Activated B cell treated with CpG ODN at 0.5 μM for 24 hours (primary cell): ENCODE data around the gene KCNN1. TPM values are rescaled to one million over a fixed set of nuclear protein-coding genes. Genes with fewer than 3 reads are reported as not detected.

Experiments
- ATAC-seq: fragments of 200-7000 bp; cut with Tn5 transposase; one replicate; pipeline ENCODE4 v1.10.0; 2021; ENCODE audit warnings: low read depth, mild to moderate bottlenecking, moderate library complexity
- CTCF ChIA-PET: fragments of 350-600 bp; sonication (Branson Sonifier 250); formaldehyde crosslinking; loops from one replicate; lab custom pipeline; 2021; ENCODE audit warnings: antibody characterized with exemption; lab: Charles Lee
- POLR2A ChIA-PET: fragments of 350-600 bp; sonication (Branson Sonifier 250); formaldehyde crosslinking; loops from one replicate; lab custom pipeline; 2021; ENCODE audit warnings: antibody characterized with exemption; lab: Charles Lee
- DNase-seq: peaks from one replicate; pipeline ENCODE4 v3.0.0; 2022
- H3K27ac Mint-ChIP-seq: one replicate; pipeline ENCODE4 v1.8.0; 2020; ENCODE audit warnings: mixed read lengths
- H3K27me3 Mint-ChIP-seq: one replicate; pipeline ENCODE4 v1.8.0; 2021; ENCODE audit warnings: mixed read lengths
- H3K36me3 Mint-ChIP-seq: one replicate; pipeline ENCODE4 v1.8.0; 2021; ENCODE audit warnings: low read depth, mixed read lengths
- H3K4me1 Mint-ChIP-seq: one replicate; pipeline ENCODE4 v1.8.0; 2021; ENCODE audit warnings: mixed read lengths
- H3K4me3 Mint-ChIP-seq: one replicate; pipeline ENCODE4 v1.8.0; 2020; ENCODE audit warnings: mild to moderate bottlenecking, mixed read lengths
- H3K9me3 Mint-ChIP-seq: one replicate; pipeline ENCODE4 v1.8.0; 2020; ENCODE audit warnings: mixed read lengths
- CTCF ChIP-seq: fragments of 200-600 bp; IDR thresholded peaks from one replicate; pipeline ENCODE4 v1.8.0; 2022; ENCODE audit warnings: antibody characterized with exemption, mild to moderate bottlenecking
- intact Hi-C: fragments of 100-400 bp; cut with micrococcal nuclease; formaldehyde crosslinking; loops from one replicate; pipeline ENCODE4 v1.15.1; 2024
- total RNA-seq: library from RNA; stranded (reverse); gene quantifications from 2 replicates; pipeline ENCODE4 v1.2.3, GENCODE V29; 2022

KCNN1 gene
- total RNA-seq, 1 donor from 2014 or later: not detected

DNA sequence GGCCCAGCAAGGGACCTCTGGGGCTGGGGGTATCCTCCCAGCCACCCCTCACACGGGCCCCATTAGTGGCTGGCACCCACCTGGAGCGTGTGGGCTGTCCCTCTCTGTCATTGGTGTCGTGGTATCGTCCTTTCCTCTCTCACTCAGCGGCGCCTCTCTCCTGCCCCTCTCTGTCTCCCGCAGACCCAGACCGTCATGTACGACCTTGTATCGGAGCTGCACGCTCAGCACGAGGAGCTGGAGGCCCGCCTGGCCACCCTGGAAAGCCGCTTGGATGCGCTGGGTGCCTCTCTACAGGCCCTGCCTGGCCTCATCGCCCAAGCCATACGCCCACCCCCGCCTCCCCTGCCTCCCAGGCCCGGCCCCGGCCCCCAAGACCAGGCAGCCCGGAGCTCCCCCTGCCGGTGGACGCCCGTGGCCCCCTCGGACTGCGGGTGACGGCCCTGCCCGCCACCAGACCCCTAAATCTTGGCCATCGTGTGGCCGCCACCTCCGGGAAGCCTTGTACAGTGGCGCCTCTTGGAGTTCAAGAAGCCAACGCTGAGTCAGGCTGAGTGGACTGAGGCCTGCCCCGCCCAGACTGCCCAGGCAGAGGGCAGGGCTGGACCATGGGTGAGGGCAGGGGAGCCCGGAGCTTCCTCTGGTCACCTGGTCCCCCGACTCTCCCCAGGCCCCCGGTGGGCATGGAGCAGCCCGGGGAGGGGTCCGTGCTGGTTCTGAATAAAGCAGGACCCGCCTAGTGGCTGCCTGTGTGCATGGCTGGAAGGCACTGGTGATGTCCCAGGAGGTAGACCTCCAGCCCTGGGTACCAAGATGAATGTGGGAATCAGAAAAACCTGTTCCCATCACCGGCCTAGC, 31.3 kb downstream of the KCNN1 start:
- Mint-ChIP-seq H3K36me3 (peaks cover 6% of the 10 kb centered on the region), H3K9me3 (no peaks in the 10 kb centered on the region), H3K4me3 (no peak overlapping the region), H3K27me3 (no peaks in the 10 kb centered on the region), H3K27ac (peak overlapping the region; percentile 69), H3K4me1 (peaks cover 31% of the 10 kb centered on the region)
- intact Hi-C loops: loop anchor here (1.0 to 5.0 kb wide), 3 partner anchors 52 to 126 kb away; partner anchors contain the start of gene SLC5A5
- ChIA-PET CTCF (interaction anchor here (1.0 to 8.6 kb wide), 6 partner anchors 47 to 66 kb away, joined by 3 to 227 read pairs (median 12); partner anchors contain the start of gene CCDC124), POLR2A (interaction anchor here (0.6 to 4.4 kb wide), 8 partner anchors 47 to 391 kb away, joined by 3 to 39 read pairs (median 4); partner anchors contain the start of genes CCDC124 and RPL18A)
- ATAC-seq: no peak
- no peak for DNase-seq
- TF ChIP-seq CTCF: no peak

GRCh38 chr19:17998827-17999150, 31.9 kb downstream of the KCNN1 start:
- Mint-ChIP-seq H3K36me3 (peaks cover 6% of the 10 kb centered on the region), H3K27ac (peak overlapping the region; percentile 69), H3K4me1 (peaks cover 34% of the 10 kb centered on the region), H3K9me3 (no peaks in the 10 kb centered on the region), H3K4me3 (peak overlapping the region; percentile 44), H3K27me3 (no peaks in the 10 kb centered on the region)
- ChIA-PET CTCF (interaction anchor here (8.6 kb wide), 1 partner anchor 60 kb away, joined by 227 read pairs; no protein-coding TSS in a partner anchor), POLR2A (interaction anchor here (0.6 to 2.8 kb wide), 6 partner anchors 46 to 392 kb away, joined by 3 to 39 read pairs (median 4); partner anchors contain the start of genes CCDC124 and RPL18A)
- intact Hi-C loops: loop anchor here (5.0 kb wide), 1 partner anchor 126 kb away; the partner anchor contains the start of gene SLC5A5
- ATAC-seq: no peak
- no peak for TF ChIP-seq CTCF
- DNase-seq: no peak

DNA sequence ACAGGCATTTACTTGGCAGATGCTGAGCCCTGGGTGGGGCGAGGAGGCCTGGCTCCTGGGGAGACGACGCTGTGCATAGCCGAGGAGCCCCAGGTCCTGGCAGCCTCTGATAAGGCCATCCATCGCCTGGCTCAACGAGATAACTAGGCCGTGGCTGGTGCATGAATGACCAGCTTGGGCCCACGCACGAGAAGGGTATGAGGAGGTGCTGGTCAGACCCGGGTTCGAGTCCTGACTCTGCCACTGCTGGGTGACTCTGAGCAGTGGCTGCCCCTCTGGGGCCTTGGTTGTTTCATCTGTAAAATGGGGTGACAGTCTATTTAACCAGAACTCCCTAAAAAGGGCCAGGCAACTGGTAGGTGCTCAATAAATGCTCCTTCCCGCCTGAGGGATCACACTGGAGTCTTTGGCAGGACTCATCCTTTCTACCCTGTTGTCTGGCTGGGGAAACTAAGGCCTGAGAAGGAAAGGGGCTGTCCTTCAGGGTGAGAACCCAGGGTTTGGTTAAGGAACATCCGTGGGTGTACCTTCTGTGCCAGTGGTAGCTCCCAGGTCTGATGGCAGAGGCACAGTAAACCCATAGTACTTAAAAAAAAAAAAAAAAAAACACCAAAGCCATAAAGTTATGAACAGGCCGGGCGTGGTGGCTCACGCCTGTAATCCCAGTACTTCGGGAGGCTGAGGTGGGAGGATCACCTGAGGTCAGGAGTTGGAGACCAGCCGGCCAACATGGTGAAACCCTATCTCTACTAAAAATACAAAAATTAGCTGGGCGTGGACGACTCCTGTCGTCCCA, 33.0 kb downstream of the KCNN1 start:
- H3K4me3 Mint-ChIP-seq: peak overlapping the region; percentile 79
- CTCF ChIA-PET: interaction anchor here (0.5 to 8.6 kb wide), 7 partner anchors 45 to 166 kb away, joined by 3 to 227 read pairs (median 3); partner anchors contain the start of genes CCDC124 and RPL18A
- ATAC-seq (no peak), DNase-seq (no peak)
- H3K27ac Mint-ChIP-seq: peak overlapping the region; percentile 96
- no peaks in the 10 kb centered on the region for H3K27me3 Mint-ChIP-seq
- POLR2A ChIA-PET: interaction anchor here (0.6 to 5.5 kb wide), 34 partner anchors 8 to 1227 kb away, joined by 3 to 67 read pairs (median 6); partner anchors contain the start of genes CCDC124, IL12RB1, JAK3 and JUND
- H3K9me3 Mint-ChIP-seq: no peaks in the 10 kb centered on the region
- intact Hi-C loops: loop anchor here (1.0 to 10.0 kb wide), 4 partner anchors 128 to 245 kb away; partner anchors contain the start of genes FCHO1, RPL18A and SLC5A5
- peaks cover 34% of the 10 kb centered on the region for H3K4me1 Mint-ChIP-seq
- peaks cover 6% of the 10 kb centered on the region for H3K36me3 Mint-ChIP-seq
- TF ChIP-seq CTCF: no peak

DNA sequence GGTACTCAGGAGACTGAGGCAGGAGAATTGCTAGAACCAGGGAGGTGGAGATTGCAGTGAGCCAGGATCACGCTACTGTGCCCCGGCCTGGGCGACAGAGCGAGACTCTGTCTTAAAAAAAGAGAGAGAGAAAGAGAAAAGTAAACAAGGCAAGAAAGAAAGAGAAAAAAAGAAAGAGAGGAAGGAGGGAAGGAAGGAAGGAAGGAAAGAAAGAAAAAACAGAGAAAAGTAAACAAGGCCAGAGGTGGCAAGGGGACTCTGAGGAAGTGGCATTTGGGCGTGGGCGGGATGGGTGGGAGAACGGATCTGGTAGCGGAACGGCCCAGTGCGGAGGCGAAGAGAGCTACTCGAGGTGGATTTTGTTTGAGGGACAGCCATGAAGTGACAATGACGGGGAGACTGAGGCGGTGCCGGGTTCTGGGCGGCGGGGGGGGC, 33.6 kb downstream of the KCNN1 start:
- no peak for DNase-seq
- TF ChIP-seq CTCF: no peak
- intact Hi-C loops: loop anchor here (1.0 to 10.0 kb wide), 3 partner anchors 141 to 246 kb away; partner anchors contain the start of genes FCHO1 and RPL18A

More for the DNA sequence above, 33.6 kb downstream of the KCNN1 start:
- Mint-ChIP-seq H3K9me3 (no peaks in the 10 kb centered on the region), H3K27me3 (no peaks in the 10 kb centered on the region), H3K36me3 (peaks cover 6% of the 10 kb centered on the region), H3K4me3 (peak overlapping the region; percentile 79), H3K4me1 (peaks cover 37% of the 10 kb centered on the region), H3K27ac (peak overlapping the region; percentile 96)
- POLR2A ChIA-PET: interaction anchor here (0.6 to 5.5 kb wide), 44 partner anchors 9 to 1227 kb away, joined by 3 to 67 read pairs (median 5); partner anchors contain the start of genes CCDC124, IL12RB1, JAK3 and JUND
- ATAC-seq: no peak
- CTCF ChIA-PET: interaction anchor here (0.9 to 8.6 kb wide), 8 partner anchors 45 to 150 kb away, joined by 3 to 227 read pairs (median 3); partner anchors contain the start of genes CCDC124 and RPL18A
